SK-N-MC (cell line): Measurements from ENCODE around the gene HYDIN.

Experiments used
- EZH2 ChIP-seq: fragments of 200-600 bp; sonication (generic); IDR thresholded peaks from one replicate; pipeline ENCODE4 v1.6.1; 2017; ENCODE audit warnings: antibody characterized with exemption
- FOXP2 ChIP-seq: optimal IDR thresholded peaks from 2 replicates; pipeline ENCODE3; 2011; ENCODE audit warnings: mild to moderate bottlenecking, moderate library complexity; ENCODE audit not compliant: insufficient read depth; ENCODE audit errors: extremely low read length, control extremely low read depth
- POLR2AphosphoS5 ChIP-seq: IDR thresholded peaks from 2 replicates; pipeline ENCODE4 v1.6.1; 2012; ENCODE audit warnings: mild to moderate bottlenecking, low read depth, low read length, borderline replicate concordance

DNA sequence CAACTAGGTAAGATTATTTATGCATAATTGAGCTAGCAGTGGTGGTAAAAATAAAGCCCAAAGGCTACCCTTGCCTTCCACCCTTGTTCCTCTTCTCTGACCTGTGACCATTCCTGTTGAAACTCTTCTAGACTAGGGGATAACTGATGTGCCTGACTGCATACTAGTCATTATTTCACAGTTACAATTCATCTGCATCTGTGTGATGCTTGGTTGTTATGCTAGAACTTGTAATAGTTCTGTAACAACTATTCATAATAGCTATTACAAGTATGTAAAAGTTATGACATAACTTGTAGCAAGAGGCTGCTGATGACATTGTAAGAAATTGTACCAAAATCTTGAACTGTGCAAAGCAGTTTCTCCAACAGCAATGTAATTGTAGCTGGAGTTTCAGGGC lies 427.2 kb downstream of the HYDIN start:
- no peak for TF ChIP-seq EZH2
- no peak for TF ChIP-seq POLR2AphosphoS5
- TF ChIP-seq FOXP2: no peak
